ENCODE results near the gene PPIG. TPM values are rescaled to one million over a fixed set of nuclear protein-coding genes. Genes with fewer than 3 reads are reported as not detected.

Gene PPIG
- total and polyA plus RNA-seq, 9 of the 15 experiments (the other 6 are each of a cell fraction or from before 2014, with no cell fraction given): 52.5 to 166 (median 124) TPM

DNA sequence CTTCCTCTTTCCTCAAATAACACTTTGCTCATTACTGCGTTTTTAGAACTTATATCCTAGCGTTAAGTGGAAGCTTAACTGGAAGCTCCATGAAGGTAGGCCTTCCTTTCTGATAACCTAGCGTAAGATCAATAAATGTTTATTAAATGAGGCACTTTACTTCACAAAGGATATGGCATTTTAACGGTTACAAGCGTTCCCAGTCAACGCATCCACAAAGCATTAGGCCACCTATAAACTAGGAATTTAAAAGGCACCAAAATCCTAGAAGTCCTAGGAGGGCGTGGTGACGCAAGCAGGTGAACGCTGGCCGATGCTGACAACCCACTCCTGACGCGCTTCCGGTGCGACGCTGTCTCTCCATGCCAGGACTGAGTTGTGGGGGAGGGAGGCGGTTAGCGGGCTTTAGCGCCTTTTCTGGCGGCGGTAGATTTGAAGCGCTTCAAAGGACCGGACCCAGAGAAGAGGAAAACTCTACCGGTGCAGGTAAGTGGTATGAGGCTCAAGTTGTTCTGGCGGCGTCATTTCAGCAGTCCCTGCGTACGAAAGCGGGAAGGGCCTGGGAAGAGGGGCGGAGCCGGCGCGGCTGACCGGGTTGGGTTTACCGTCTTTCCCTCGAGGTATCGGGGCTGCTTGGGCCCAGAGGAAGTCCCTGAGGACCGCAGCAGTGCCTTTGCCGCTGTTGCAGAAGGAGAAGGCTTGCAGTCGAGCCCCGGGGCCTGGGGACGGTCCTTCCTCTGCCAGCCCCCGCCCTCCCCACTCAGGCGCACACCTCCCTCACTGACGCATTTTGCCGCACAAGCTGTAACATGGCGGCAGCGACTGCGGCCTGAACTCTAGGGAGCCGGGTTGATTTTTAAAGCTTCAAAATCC, at the start of gene PPIG (continued):
- TF ChIP-seq CTCF (IDR thresholded peaks at IDR 0.05 in 2 of 3, conservative IDR thresholded peaks at IDR 0.05 in 1 of 3; ENCODE audit: insufficient read depth in 2 of 3, low read depth in 1 of 3, low read length in 3 of 3) (0 out of 6 replicates have a peak, but pooled peaks of 1 of the 3 experiments have one; percentile 13), KLF13 (tag; IDR thresholded peaks at IDR 0.05; ENCODE audit: borderline replicate concordance, low read depth) (peak; percentile 88), IRF2 (CRISPR knock-in tag; IDR thresholded peaks at IDR 0.05) (no peak), NBN (IDR thresholded peaks at IDR 0.05; ENCODE audit: low read depth) (peak; percentile 94), SNIP1 (IDR thresholded peaks at IDR 0.05; ENCODE audit: low read depth) (no peak; the same call in 1 of the 2 replicates), ZNF217 (CRISPR knock-in tag; IDR thresholded peaks at IDR 0.05) (no peak), TAF9B (IDR thresholded peaks at IDR 0.05; ENCODE audit: partially characterized antibody) (peak; percentile 88), RBM25 (IDR thresholded peaks at IDR 0.05; ENCODE audit: low read depth, low read length, severe bottlenecking) (no peak), ZNF324 (CRISPR knock-in tag; IDR thresholded peaks at IDR 0.05) (peak; percentile 53; the same call in 1 of the 2 replicates), ZNF512 (tag; IDR thresholded peaks at IDR 0.05) (0 out of 2 replicates have a peak, but pooled peaks have one; percentile 11), ZFP91 (CRISPR knock-in tag; IDR thresholded peaks at IDR 0.05) (no peak), TAF15 (IDR thresholded peaks at IDR 0.05; ENCODE audit: low read depth, low read length) (no peak), XRCC5 (IDR thresholded peaks at IDR 0.05; ENCODE audit: low read depth, low read length) (no peak; the same call in 1 of the 2 replicates), IRF9 (tag; IDR thresholded peaks at IDR 0.05) (peak; percentile 53; the same call in 1 of the 2 replicates), ESRRB (CRISPR knock-in tag; IDR thresholded peaks at IDR 0.05; ENCODE audit: borderline replicate concordance) (no peak), FOXA1 (IDR thresholded peaks at IDR 0.05; ENCODE audit: borderline replicate concordance) (no peak), ZNF431 (CRISPR knock-in tag; IDR thresholded peaks at IDR 0.05) (no peak), ADNP (tag; IDR thresholded peaks at IDR 0.05) (peak; percentile 98)
- TF ChIP-seq, protein P1, sequence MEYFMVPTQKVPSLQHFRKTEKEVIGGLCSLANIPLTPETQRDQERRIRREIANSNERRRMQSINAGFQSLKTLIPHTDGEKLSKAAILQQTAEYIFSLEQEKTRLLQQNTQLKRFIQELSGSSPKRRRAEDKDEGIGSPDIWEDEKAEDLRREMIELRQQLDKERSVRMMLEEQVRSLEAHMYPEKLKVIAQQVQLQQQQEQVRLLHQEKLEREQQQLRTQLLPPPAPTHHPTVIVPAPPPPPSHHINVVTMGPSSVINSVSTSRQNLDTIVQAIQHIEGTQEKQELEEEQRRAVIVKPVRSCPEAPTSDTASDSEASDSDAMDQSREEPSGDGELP (CRISPR knock-in tag; IDR thresholded peaks at IDR 0.05; ENCODE audit: borderline replicate concordance): peak; percentile 87
